Measurements from ENCODE around the gene WIF1.

The WIF1 gene, protein sequence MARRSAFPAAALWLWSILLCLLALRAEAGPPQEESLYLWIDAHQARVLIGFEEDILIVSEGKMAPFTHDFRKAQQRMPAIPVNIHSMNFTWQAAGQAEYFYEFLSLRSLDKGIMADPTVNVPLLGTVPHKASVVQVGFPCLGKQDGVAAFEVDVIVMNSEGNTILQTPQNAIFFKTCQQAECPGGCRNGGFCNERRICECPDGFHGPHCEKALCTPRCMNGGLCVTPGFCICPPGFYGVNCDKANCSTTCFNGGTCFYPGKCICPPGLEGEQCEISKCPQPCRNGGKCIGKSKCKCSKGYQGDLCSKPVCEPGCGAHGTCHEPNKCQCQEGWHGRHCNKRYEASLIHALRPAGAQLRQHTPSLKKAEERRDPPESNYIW

DNA sequence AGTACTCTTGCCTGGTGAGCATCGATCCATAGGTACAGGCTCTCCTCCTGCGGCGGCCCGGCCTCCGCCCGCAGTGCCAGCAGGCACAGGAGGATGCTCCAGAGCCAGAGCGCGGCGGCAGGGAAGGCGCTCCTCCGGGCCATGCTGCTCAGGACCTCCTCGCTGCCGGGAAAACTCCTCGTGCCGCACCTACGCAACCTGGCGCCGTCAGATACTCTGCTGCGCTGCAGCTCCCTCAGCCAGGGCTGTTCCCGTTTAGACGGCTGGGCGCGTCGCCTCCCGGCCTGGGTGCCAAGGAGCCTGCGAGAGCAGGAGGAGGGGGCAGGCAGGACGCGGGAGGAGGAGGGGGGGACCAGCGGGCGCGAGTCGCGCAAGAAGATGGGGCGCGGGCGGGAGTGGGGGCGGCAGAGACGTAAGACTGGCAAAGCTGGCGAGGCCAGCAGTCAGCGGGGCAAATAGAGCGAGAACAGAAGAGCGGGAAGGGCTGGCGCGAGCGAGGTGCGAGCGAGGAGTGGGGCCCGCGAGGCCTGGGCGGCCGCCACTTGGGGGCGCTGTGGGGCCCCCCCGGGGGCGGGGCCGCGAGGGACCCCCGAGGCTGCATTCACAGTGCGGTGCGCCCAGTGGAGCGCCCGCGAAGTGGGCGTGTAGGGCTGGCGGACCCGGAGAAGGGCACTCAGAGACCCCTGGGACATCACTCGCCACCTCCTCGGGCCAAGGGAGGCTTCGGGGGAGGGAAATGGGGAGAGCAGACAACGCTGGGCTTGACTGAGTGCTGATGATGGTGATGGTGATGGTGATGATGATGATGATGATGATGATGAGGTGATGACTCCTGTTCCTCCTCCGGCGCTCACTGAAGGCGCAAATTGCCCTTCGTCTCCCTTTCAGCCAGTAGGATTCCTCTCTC is at the start of gene WIF1:
WIF1 (minus strand) TSS at position 257 of the 907 bp plus-strand sequence; CDS start at position 143, 114 bp downstream.
- H3K27me3 ChIP-seq (ENCODE audit: control insufficient read depth, insufficient read depth, low read length) = peaks cover 15% of the 10 kb centered on the region
- no peaks in the 10 kb centered on the region for H3K9me3 ChIP-seq (ENCODE audit: control insufficient read depth, low read length)
- H3K9ac ChIP-seq = no peak within 1 kb of the TSS
- H3K4me1 ChIP-seq = no peaks in the 10 kb centered on the region
- TF ChIP-seq, protein P1, sequence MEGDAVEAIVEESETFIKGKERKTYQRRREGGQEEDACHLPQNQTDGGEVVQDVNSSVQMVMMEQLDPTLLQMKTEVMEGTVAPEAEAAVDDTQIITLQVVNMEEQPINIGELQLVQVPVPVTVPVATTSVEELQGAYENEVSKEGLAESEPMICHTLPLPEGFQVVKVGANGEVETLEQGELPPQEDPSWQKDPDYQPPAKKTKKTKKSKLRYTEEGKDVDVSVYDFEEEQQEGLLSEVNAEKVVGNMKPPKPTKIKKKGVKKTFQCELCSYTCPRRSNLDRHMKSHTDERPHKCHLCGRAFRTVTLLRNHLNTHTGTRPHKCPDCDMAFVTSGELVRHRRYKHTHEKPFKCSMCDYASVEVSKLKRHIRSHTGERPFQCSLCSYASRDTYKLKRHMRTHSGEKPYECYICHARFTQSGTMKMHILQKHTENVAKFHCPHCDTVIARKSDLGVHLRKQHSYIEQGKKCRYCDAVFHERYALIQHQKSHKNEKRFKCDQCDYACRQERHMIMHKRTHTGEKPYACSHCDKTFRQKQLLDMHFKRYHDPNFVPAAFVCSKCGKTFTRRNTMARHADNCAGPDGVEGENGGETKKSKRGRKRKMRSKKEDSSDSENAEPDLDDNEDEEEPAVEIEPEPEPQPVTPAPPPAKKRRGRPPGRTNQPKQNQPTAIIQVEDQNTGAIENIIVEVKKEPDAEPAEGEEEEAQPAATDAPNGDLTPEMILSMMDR (IDR thresholded peaks at IDR 0.05) = no peak
- H3K4me3 ChIP-seq (ENCODE audit: low read depth, low read length) = no peak within 1 kb of the TSS
- H3K36me3 ChIP-seq (ENCODE audit: control insufficient read depth, insufficient read depth, low read length) = no peaks in the 10 kb centered on the region
- H3K79me2 ChIP-seq = no peaks in the 10 kb centered on the region
- peak within 1 kb of the TSS; percentile 57 for H2AFZ ChIP-seq
- H3K27ac ChIP-seq = no peak within 1 kb of the TSS
- H3K4me2 ChIP-seq (ENCODE audit: low read length) = peak within 1 kb of the TSS; percentile 63

GRCh38 chr12:65170209-65170881 is 49.2 kb upstream of the WIF1 start:
- peak overlapping the region; percentile 87 for H3K9ac ChIP-seq
- no peaks in the 10 kb centered on the region for H3K36me3 ChIP-seq (ENCODE audit: control insufficient read depth, insufficient read depth, low read length)
- peak overlapping the region; percentile 68 for H3K4me2 ChIP-seq (ENCODE audit: low read length)
- H3K4me3 ChIP-seq (ENCODE audit: low read depth, low read length) = peak overlapping the region; percentile 98
- no peaks in the 10 kb centered on the region for H3K27me3 ChIP-seq (ENCODE audit: control insufficient read depth, insufficient read depth, low read length)
- peak overlapping the region; percentile 80 for H3K27ac ChIP-seq
- no peaks in the 10 kb centered on the region for H3K9me3 ChIP-seq (ENCODE audit: control insufficient read depth, low read length)
- peaks cover 37% of the 10 kb centered on the region for H3K79me2 ChIP-seq
- H2AFZ ChIP-seq = peak overlapping the region; percentile 99
- TF ChIP-seq, protein P1 (IDR thresholded peaks at IDR 0.05) = no peak
- H3K4me1 ChIP-seq = peaks cover 10% of the 10 kb centered on the region

GRCh38 chr12:65169320-65170208 is 48.5 kb upstream of the WIF1 start, which contains the start of gene LEMD3:
Gene LEMD3, plus strand, starts transcription at chr12:65169583. Its CDS starts 14 bp downstream, at chr12:65169597.
- no peaks in the 10 kb centered on the region for H3K27me3 ChIP-seq (ENCODE audit: control insufficient read depth, insufficient read depth, low read length)
- H3K4me1 ChIP-seq = peaks cover 10% of the 10 kb centered on the region
- no peaks in the 10 kb centered on the region for H3K36me3 ChIP-seq (ENCODE audit: control insufficient read depth, insufficient read depth, low read length)
- H3K27ac ChIP-seq = peak within 1 kb of the TSS; percentile 80
- peak within 1 kb of the TSS; percentile 87 for H3K9ac ChIP-seq
- peak within 1 kb of the TSS; percentile 99 for H2AFZ ChIP-seq
- H3K79me2 ChIP-seq = peaks cover 31% of the 10 kb centered on the region
- TF ChIP-seq, protein P1 (IDR thresholded peaks at IDR 0.05) = peak; percentile 7
- H3K4me2 ChIP-seq (ENCODE audit: low read length) = peak within 1 kb of the TSS; percentile 68
- H3K4me3 ChIP-seq (ENCODE audit: low read depth, low read length) = peak within 1 kb of the TSS; percentile 98
- no peaks in the 10 kb centered on the region for H3K9me3 ChIP-seq (ENCODE audit: control insufficient read depth, low read length)

GRCh38 chr12:65168681-65169319 is 47.7 kb upstream of the WIF1 start:
- H3K4me1 ChIP-seq = peaks cover 7% of the 10 kb centered on the region
- peak overlapping the region; percentile 80 for H3K27ac ChIP-seq
- no peaks in the 10 kb centered on the region for H3K9me3 ChIP-seq (ENCODE audit: control insufficient read depth, low read length)
- TF ChIP-seq, protein P1 (IDR thresholded peaks at IDR 0.05) = no peak
- H3K36me3 ChIP-seq (ENCODE audit: control insufficient read depth, insufficient read depth, low read length) = no peaks in the 10 kb centered on the region
- H3K4me2 ChIP-seq (ENCODE audit: low read length) = peak overlapping the region; percentile 68
- H3K4me3 ChIP-seq (ENCODE audit: low read depth, low read length) = peak overlapping the region; percentile 98
- peak overlapping the region; percentile 99 for H2AFZ ChIP-seq
- peak overlapping the region; percentile 49 for H3K9ac ChIP-seq
- H3K79me2 ChIP-seq = peaks cover 29% of the 10 kb centered on the region
- H3K27me3 ChIP-seq (ENCODE audit: control insufficient read depth, insufficient read depth, low read length) = no peaks in the 10 kb centered on the region
